Non-pigmented ciliary epithelial cell (primary cell): Measurements from ENCODE around the gene B3GAT1.

Experiments
- DNase-seq: peaks from one replicate; pipeline ENCODE4 v3.0.0-alpha.2; 2010; ENCODE audit warnings: low read depth

B3GAT1 gene

GRCh38 chr11:134441706-134442105 is 29.7 kb upstream of the B3GAT1 start:
- DNase-seq: no peak

GRCh38 chr11:134441281-134441680 is 29.2 kb upstream of the B3GAT1 start:
- DNase-seq: no peak

GRCh38 chr11:134440851-134441250 is 28.8 kb upstream of the B3GAT1 start:
- DNase-seq: no peak

- no peak for DNase-seq
Observed at GRCh38 chr11:134438542-134439537, 26.8 kb upstream of the B3GAT1 start.

GRCh38 chr11:134437821-134438220 is 25.8 kb upstream of the B3GAT1 start:
- no peak for DNase-seq

- DNase-seq: no peak
Observed at GRCh38 chr11:134436781-134437180, 24.7 kb upstream of the B3GAT1 start.

DNA sequence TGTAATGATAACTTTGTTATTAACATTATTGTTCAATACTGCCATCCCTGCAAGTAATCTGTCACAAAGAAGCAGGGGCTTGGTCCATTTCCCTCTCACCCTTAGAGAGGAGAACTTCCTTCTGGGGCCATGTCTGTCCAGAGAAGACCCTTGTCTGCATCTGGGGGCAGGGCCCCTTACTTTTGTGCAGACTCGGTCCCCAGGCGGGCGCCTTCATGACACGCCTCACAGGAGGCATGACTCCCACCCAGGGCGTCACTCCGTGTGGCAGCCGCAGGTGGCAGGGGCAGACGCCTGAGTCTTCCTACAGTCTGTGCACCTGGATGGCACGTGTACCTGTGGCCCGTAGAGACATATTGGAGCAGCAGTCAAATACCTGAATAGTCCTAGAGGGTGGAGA is 21.8 kb upstream of the B3GAT1 start:
- no peak for DNase-seq

GRCh38 chr11:134433251-134433650 is 21.2 kb upstream of the B3GAT1 start:
- DNase-seq: no peak

GRCh38 chr11:134432776-134433175 is 20.7 kb upstream of the B3GAT1 start:
- DNase-seq: no peak

- no peak for DNase-seq
Observed at GRCh38 chr11:134429106-134429505, 17.1 kb upstream of the B3GAT1 start.

GRCh38 chr11:134425816-134426536 is 13.9 kb upstream of the B3GAT1 start:
- no peak for DNase-seq

DNA sequence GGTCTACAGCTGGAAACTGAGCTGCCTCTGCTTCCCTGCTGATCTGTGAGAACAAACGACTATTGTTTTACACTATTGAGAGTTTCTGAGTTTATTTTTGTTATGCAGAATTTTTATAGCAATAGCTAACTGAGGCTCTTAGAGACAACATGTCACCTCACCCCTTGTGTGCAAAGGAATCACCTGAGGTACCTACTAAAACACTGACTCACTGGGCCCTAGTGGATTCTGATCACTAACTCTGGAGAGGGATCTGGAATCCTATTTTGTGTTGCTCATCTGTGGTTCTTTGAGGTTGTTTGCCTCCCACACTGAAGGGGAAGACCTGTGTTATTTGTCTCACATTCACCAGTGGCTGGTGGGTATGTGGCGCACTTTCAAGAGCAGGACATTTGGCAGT is 13.4 kb upstream of the B3GAT1 start:
- DNase-seq: no peak

- DNase-seq: no peak
Observed at GRCh38 chr11:134423106-134423505, 11.1 kb upstream of the B3GAT1 start.

DNA sequence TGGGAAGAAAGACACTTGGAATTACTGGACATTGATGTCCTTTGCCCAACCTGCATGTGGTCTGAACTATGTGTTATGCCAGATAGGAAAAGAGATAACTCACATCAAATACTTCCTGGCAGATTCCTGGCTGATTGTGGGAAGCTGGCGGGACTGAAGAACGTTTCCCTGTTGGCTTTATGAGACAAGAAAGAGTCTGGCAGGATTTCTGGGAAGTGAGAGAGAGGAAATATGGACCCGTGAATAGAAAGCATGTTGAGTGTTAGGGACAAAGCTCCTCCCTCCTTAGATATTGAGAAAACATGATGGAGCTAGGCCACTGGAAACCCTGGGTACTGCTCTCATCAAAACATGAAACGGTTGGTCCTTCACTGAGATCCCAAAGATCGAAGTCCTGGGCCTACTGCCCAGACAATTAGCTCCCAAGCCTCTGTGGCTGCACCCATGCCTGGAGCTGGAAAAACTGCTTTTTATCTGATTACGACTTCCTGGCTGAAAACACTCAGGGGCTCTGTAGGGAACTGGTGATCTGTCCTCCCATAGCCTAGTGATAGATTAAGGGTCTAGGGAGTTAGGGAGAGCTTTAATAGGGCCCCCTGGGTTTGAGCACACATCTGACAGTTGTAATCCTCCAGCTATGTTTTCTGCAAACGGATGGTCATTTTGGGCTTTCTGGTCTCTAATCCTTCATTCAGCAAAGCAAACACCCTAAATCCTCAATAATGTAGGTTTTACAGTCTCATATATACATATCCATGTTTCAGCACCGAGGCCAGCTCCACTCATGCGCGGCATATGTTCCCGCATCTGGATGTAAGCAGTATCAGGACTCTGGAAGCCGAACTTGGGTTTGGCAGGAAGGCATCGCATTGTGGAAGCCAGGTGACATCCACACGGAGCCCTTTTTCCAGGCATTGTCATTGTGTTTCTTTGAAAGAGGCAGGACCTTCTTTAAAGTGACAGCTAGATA is 6.1 kb upstream of the B3GAT1 start:
- DNase-seq: no peak

DNA sequence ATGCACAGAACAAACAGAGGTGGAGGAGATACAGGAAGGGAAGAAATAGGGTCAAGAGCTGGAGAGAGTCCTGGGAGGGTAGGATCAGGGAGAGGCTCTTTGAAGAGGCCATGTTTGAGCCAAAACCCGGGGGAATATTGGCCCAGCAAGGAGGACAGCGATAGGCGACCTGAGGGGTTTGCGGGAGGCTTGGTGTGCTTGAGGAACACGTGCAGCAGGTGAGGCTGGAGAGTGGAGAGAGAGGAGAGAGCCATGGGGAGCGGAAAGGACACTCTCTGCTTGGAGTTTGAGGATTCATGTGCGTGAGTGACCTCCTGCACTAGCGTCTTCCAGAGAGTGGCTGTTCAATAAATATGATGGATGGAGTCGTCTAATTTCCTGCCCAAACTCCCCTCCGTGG is 4.7 kb upstream of the B3GAT1 start:
- no peak for DNase-seq

- DNase-seq: no peak
Observed at GRCh38 chr11:134414766-134415765, 3.0 kb upstream of the B3GAT1 start.

GRCh38 chr11:134413826-134414731 is 2.0 kb upstream of the B3GAT1 start:
- DNase-seq: no peak

DNA sequence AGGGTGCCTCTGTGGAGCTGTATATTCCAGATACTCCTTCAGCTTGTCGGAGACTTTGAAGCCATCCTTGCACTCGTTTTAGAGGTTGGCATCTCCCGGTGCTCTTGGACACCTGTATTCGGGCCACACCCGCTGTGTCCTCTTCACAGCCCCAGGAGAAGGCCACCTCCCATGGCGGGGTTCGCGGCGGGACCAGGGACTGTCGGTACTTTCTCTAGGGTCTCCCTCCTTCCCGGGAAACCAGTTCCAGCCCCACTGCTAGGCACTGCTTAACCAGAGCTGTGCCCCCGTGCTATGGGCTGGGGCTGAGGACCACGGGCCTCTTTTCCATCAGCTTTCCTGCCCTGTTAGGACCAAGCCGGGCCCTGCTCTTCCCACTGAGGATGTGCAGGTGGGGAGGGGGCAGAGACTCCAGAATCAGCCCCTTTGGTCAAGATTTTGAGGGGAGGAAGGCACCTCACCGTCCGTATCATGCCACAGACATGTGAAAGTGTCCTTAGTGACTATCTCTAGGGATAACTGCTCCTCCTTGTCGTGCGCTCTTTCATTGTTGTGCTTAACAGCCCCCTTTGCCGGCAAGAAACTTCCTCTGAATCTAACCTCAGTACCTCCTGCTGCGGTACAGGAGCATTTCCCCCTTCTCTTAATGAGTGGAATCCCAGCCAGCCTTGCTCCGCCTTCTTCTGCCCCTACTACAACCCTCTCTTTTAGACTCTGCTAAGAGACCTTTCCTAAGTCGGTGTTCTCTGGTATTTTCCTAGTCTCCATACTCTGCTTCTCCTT is 1.2 kb upstream of the B3GAT1 start:
- no peak for DNase-seq

DNA sequence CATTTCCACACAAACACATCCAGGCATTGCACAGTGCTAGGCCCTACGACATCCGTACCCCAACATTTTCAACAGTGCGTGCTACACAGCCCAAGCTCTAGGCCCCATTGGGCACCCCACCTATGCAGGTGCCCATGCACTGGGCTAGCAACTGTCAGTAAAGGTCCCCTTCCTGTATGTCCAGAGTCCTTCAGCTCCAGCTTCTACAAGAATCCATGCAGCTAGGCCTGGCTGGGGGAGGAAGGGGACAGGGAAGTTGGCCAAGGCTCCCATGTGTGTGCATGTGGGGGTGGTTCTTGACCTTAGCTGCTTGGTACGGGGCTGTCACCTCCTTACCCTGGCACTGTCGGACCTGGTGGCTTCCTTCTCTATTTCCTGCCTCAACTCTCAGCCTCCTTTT is 1.3 kb downstream of the B3GAT1 start:
- DNase-seq: no peak
